ENCODE results near the gene SESN1.

The SESN1 gene

GRCh38 chr6:108993876-108994275 lies 100.8 kb downstream of the SESN1 start:
- DNase-seq = no peak

- DNase-seq = no peak
These were observed 104.9 kb downstream of the SESN1 start for GRCh38 chr6:108989700-108990099.

GRCh38 chr6:108988765-108989164 lies 105.9 kb downstream of the SESN1 start:
- no peak for DNase-seq

- no peak for DNase-seq
These were observed 106.3 kb downstream of the SESN1 start for GRCh38 chr6:108988296-108988695.

GRCh38 chr6:108987156-108987555 lies 107.5 kb downstream of the SESN1 start:
- DNase-seq = no peak

- DNase-seq = no peak
These were observed 109.3 kb downstream of the SESN1 start for GRCh38 chr6:108985301-108985700.

GRCh38 chr6:108983151-108983550 lies 111.5 kb downstream of the SESN1 start:
- no peak for DNase-seq

- no peak for DNase-seq
These were observed 112.2 kb downstream of the SESN1 start for GRCh38 chr6:108982154-108983113.

GRCh38 chr6:108978638-108979037 lies 116.0 kb downstream of the SESN1 start:
- peak; percentile 47 for DNase-seq

- DNase-seq = no peak
These were observed 120.4 kb downstream of the SESN1 start for GRCh38 chr6:108974201-108974600.

- DNase-seq = no peak
These were observed 124.9 kb downstream of the SESN1 start for GRCh38 chr6:108969776-108970175.

GRCh38 chr6:108968325-108969316 lies 126.0 kb downstream of the SESN1 start:
- DNase-seq = no peak

GRCh38 chr6:108966855-108967755 lies 127.5 kb downstream of the SESN1 start:
- no peak for DNase-seq

GRCh38 chr6:108966251-108966650 lies 128.4 kb downstream of the SESN1 start:
- DNase-seq = no peak

- no peak for DNase-seq
These were observed 132.7 kb downstream of the SESN1 start for GRCh38 chr6:108961985-108962384.

GRCh38 chr6:108961077-108961476 lies 133.6 kb downstream of the SESN1 start:
- no peak for DNase-seq

- DNase-seq = no peak
These were observed 134.0 kb downstream of the SESN1 start for GRCh38 chr6:108960601-108961000.

GRCh38 chr6:108959972-108960582 lies 134.6 kb downstream of the SESN1 start:
- no peak for DNase-seq

GRCh38 chr6:108958900-108959770 lies 135.5 kb downstream of the SESN1 start:
- DNase-seq = no peak

- DNase-seq = no peak
These were observed 137.4 kb downstream of the SESN1 start for GRCh38 chr6:108957221-108957620.
